Stimulated activated CD8-positive, alpha-beta memory T cell treated with anti-CD3 and anti-CD28 coated beads, Interleukin-4, amount 100 ng/mL, for 24 hours (primary cell): ENCODE measurements around the gene TMEM106B.

ENCODE experiments used
- DNase-seq: peaks from one replicate; pipeline ENCODE4 v3.0.0-alpha.2; 2020; ENCODE audit warnings: low read depth

The TMEM106B gene

DNA sequence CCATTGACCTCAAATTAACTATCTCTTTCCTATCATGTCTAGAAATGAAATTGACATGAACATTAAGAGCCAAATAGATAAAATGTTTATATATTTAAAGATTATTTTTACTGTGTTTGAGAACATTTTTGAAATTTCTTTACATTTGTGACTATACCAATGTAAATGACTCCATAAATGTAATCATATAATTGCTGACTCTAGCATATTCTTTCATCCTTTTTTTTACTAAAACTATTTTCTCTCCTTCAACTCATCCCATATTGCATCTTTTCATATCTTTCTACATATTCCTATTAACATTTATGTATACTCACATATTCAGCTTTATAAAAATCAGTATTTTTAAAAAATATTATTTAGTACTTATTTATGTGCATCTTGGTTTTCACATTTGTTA, 16.9 kb downstream of the TMEM106B start:
- no peak for DNase-seq

DNA sequence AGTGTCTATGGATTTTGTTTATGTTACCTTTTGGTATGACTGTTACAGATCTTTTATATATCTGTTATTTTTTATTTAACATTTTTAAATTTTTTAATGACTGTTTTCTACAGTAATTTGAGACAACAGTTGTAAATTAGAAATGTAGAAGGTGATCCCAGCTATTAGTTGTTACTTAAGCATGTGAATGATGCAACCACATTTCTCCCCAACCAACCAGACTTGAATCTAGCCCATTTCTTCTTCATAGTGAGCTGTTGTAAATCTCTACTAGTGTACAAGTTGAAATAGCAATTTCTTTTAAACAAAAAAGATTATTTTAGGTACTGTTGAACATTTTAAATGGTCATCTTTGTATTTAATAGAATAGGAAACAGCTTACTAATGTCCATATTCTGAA, 18.0 kb downstream of the TMEM106B start:
- DNase-seq = no peak

DNA sequence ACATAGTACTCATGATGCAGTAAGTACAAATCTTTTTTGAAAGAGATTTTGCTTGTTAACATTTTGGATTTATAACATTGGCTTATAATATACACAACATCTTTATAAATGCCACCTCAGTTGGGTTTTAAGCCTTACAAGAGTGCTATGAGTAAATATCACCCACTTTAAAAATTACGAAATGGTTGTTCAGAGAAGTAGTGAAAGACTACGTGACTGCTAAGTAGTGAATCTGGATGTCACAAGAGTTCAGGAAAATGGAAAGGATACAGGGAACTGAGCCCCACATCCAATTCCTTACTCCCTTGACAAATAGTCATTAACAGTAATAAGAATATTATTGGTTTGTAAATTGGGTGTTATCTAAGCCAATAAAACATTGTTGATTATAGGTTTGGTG, 20.0 kb downstream of the TMEM106B start:
- DNase-seq = no peak

DNA sequence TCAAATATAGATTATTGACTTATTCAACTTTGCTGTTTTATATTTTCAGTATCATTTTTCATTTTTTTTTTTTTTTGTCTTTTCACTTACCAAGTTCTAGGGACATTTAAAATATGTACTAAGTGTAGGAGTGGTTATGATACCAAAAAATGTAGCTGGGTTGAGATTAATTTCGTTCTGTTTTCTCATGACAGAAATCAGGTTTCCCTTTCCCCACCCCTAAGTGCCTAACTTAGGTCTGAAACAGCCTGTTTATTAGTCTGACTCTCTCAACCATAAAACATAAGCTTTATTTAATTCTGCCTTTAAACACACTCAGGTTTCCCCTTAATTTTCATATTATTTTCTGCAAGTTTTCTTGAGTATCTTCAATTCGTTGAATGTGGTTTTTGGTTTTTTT, 22.1 kb downstream of the TMEM106B start:
- no peak for DNase-seq

DNA sequence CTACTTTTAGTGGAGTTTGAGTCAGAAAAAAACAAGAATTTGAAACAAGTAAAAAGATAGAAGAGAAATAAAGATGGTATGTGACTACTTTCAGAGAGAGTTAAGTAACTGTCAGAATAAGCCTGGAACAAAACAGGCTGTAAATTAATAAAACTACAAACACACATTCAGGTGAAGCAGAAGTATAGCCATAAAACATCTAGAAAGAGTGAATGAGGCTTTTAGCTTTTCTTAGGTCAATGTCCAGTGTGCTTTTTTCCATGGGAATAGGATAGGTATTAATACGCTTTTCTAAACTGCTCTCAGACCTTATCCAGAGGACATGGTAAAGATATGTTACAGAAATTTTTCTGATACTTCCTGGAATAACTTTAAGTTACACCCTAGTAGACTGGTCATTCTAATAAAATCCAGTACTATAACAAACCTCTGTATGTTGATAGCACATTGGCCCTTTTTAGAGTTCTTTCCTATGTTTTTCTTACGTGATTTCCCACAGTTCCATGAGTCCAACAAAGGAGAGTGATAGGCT, 23.3 kb downstream of the TMEM106B start:
- DNase-seq = no peak

DNA sequence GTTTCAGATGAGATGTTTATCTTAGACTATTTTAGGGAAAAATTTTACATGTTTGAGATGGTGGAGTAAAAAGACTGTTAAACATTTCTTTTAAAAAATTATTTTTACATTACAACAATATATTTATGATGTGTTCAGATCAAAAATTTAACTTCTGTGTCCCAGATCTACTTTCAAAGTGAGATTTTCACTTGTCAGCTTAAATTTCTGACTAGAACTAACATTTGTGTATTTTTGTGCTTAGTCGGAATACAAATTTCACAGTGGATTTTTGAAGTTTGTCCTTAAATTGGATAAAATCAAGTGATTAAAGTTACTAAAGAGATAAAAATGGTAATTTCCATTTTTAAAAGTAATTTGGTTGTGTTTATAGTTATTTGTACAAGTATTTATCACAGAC, 24.9 kb downstream of the TMEM106B start:
- no peak for DNase-seq

DNA sequence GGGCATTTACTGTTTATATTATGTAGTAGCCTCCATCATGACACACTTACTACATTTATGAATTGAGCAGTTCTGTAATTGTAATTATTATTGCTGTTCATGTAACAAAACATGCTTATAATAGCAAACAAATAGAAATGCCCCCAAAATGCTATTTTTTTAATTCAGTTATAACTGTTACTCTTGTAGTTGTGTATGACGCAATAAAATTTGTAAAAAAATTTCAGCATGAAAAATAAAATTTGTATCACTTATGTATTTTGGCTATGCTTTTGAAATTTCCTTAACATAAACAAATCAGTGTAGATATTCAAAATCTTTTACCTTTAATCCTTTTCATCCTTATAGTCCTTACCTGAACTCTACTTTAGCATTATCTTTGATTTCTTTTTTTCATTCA, 25.9 kb downstream of the TMEM106B start:
- DNase-seq = no peak

- no peak for DNase-seq
Observed at GRCh38 chr7:12239806-12240205, 28.7 kb downstream of the TMEM106B start.

- DNase-seq = no peak
Observed at GRCh38 chr7:12244129-12244528, 33.0 kb downstream of the TMEM106B start.

GRCh38 chr7:12244694-12245093, 33.6 kb downstream of the TMEM106B start:
- no peak for DNase-seq

DNA sequence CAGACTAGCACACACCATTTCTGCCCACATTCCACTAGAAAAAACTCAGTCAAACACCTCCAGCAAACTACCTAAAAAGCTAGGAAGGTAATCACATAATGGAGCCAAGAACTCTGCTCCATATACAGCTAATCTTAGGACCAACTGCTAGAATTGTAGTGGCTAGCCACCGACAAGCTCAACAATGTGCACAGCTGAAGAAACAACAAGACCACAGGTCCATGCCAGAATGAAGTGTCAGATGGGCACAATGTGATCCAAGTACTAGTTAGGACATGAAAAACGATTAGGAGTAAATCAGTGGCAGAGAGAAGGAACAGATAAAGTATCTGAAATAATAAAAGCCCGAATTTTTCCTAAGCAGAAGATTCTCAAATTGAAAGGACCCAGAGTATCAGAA, 38.6 kb downstream of the TMEM106B start:
- DNase-seq = no peak

DNA sequence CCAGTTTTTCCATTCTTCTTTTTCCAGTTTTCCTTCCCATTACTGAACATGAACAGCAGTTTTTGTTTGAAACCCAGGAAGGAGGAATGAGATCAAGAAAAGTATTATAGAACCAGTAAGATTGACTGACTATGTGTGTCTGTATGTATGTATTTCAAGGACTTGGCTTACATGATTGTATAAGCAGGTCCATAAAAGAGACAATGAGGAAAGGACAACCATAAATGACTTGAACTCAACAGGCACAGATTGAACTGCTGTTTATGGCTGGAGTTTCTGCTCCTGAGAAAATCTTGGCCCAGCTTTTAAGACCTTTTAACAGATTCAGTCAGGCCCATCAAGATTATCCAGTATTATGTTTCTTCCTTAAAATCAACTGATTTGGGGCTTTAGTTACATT, 39.1 kb downstream of the TMEM106B start:
- DNase-seq = no peak

DNA sequence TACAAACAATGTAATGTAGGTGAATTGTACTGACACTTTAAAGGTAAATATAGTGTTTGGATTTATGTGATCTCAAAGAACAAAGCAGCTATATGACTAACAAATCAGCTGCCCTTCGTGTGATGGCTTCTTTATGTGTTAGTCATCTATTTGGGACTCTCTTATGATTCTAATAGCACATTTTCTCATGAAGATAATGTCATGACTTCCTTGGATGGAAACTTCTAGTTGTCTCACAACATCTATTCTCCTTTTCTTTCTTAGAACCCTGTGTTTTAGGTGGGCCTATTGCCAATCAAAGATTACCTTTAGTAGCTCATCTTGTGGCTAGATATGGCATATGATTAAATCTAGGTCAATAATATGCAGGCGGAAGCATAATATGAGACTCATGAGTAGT, 45.0 kb downstream of the TMEM106B start:
- no peak for DNase-seq

DNA sequence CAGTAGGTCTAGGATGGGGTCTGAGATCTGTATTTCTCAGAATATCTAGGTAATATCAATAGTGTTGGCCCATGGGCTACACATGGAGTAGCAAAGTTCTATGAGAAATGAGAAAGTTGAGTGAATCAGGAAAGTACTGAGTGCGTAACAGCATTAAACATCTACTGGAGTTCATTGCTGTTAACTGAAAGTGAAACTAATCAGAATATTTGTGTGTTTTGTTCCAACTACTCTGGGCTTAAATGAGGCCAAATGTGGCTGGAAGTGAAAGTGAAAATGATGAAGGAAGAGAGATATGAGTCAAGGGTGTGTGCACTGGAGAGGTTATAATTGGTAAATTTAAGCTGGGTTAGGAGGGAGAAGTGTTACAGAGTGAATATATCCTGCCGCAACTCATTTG, 46.5 kb downstream of the TMEM106B start:
- no peak for DNase-seq

GRCh38 chr7:12258074-12258473, 47.0 kb downstream of the TMEM106B start:
- DNase-seq = no peak

DNA sequence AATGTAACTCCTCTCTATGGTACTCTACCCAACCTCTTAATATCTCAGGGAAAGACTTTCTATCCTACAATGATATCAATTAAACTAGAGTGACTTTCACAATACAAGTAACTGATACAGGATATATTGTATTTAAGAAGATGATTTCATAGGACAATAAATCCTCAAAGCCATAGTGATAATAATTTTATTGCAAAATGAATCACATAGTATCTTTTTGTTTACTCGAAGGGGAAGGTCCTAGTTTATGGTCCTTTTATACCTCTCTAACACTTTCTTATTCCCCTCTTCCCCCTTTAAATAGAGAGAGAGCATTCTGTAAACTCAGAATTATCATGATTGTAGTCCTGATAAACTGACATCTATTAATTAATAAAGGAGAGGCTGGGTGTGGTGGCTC, 56.4 kb downstream of the TMEM106B start:
- DNase-seq = no peak

GRCh38 chr7:12269100-12269895, 58.2 kb downstream of the TMEM106B start:
- no peak for DNase-seq

GRCh38 chr7:12281038-12281437, 69.9 kb downstream of the TMEM106B start:
- no peak for DNase-seq

DNA sequence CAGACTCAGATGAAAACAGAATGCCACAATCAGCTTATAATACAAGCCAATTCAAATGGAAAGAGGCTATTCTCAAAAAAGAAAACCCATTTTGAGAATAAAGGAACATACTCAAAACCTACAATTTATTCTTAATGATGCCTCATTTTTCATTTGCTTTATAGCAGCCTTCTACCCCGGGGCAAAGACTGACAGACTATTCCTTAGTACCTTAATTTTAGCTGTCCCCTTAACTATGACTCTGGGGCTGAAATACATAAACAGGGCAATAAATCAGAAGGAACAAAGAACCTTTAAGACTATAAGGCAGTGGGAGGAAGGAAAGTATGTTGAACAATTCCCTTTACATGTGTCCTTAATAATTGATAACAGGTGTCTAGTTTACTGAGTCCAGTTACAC, 76.8 kb downstream of the TMEM106B start:
- no peak for DNase-seq

DNA sequence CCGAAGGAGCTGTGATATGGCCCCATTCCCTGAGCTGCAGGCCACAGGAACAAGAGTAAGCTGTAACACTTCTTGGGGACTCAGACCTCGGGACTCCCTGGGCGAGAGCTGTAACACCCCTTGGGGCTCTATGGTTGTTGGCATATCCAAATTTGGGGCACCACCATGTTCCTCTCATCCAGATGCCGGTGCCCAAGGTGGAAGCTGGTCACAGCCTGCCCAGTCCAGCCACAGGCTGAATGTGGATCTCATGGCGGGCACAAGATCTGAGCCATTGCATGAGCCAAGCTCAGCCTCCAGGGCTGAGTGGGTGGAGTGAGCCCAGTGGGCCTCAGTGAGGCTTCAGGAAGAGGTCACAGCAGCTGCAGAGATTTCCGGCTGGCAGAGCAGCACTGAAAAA, 78.9 kb downstream of the TMEM106B start:
- no peak for DNase-seq

DNA sequence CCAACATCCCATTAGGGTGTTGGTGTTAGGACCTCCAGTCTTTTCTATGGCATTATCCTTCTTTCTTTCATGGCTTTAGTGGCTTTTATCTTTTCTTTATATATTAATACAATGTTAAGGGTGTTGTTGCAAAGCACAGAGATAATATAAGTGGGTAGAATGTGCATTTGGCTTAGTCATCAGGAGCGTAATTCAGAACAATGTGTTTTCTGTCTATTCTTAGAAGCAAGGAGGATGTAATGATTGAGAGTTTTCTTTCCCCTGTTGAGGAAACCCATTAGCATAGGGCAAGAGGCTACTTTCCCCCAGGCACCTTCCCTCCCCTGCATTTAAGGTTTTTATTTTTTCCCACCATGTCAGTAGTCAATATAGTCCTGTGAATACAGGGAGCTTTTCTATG, 79.7 kb downstream of the TMEM106B start:
- DNase-seq = no peak

- no peak for DNase-seq
Observed at GRCh38 chr7:12291870-12292269, 80.8 kb downstream of the TMEM106B start.
